IPS-20b (cell line): Measurements from ENCODE around the gene FAM204A.

Experiments used
- H3K27ac ChIP-seq: one replicate; pipeline ENCODE4 v1.5.1; 2013; ENCODE audit warnings: low read length
- H3K27me3 ChIP-seq: 2 replicates; pipeline ENCODE4 v1.6.1; 2013; ENCODE audit warnings: mild to moderate bottlenecking, low read length, inconsistent platforms; ENCODE audit not compliant: insufficient read depth
- H3K36me3 ChIP-seq: 2 replicates; pipeline ENCODE4 v1.6.1; 2013; ENCODE audit warnings: low read depth, mild to moderate bottlenecking, inconsistent platforms, low read length, moderate library complexity; ENCODE audit not compliant: insufficient read depth
- H3K4me1 ChIP-seq: 2 replicates; pipeline ENCODE4 v1.6.1; 2013; ENCODE audit warnings: mild to moderate bottlenecking, control low read depth, inconsistent platforms, low read length, moderate library complexity; ENCODE audit not compliant: insufficient read depth
- H3K4me3 ChIP-seq: 2 replicates; pipeline ENCODE4 v1.5.1; 2013; ENCODE audit warnings: mild to moderate bottlenecking, low read length, inconsistent platforms
- H3K9ac ChIP-seq: 2 replicates; pipeline ENCODE4 v1.6.1; 2013; ENCODE audit warnings: low read depth, mild to moderate bottlenecking, inconsistent platforms, low read length, moderate library complexity
- H3K9me3 ChIP-seq: 2 replicates; pipeline ENCODE4 v1.6.1; 2013; ENCODE audit warnings: mild to moderate bottlenecking, low read depth, low read length, inconsistent platforms; ENCODE audit not compliant: insufficient read depth

The FAM204A gene

GRCh38 chr10:118304521-118304920 lies 37.6 kb downstream of the FAM204A start:
- H3K4me1 ChIP-seq: no peaks in the 10 kb centered on the region
- H3K27me3 ChIP-seq: no peaks in the 10 kb centered on the region
- no peak overlapping the region for H3K4me3 ChIP-seq
- peaks cover 8% of the 10 kb centered on the region for H3K36me3 ChIP-seq
- H3K27ac ChIP-seq: no peak overlapping the region
- no peak overlapping the region for H3K9ac ChIP-seq
- H3K9me3 ChIP-seq: no peaks in the 10 kb centered on the region

DNA sequence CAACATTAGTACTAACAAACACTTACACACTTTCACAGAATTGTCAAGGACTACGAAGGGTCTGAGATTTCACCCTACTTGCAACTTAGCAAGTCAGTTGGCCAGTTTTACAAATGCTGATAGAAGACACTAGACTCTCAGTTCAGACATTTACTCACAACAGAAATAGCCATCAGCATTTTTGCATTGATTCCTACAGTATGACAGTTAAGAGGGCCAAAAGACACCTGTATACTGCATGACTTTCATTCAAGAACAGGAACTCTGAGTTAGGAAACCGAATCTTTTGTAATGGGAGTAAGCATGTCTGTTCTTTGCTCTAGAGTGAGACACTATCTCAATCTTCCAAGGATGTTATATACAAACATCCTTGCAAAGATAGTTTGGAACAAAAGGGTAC lies 40.9 kb downstream of the FAM204A start:
- no peaks in the 10 kb centered on the region for H3K36me3 ChIP-seq
- no peak overlapping the region for H3K9ac ChIP-seq
- no peaks in the 10 kb centered on the region for H3K27me3 ChIP-seq
- no peaks in the 10 kb centered on the region for H3K4me1 ChIP-seq
- H3K9me3 ChIP-seq: no peaks in the 10 kb centered on the region
- no peak overlapping the region for H3K27ac ChIP-seq
- H3K4me3 ChIP-seq: no peak overlapping the region

DNA sequence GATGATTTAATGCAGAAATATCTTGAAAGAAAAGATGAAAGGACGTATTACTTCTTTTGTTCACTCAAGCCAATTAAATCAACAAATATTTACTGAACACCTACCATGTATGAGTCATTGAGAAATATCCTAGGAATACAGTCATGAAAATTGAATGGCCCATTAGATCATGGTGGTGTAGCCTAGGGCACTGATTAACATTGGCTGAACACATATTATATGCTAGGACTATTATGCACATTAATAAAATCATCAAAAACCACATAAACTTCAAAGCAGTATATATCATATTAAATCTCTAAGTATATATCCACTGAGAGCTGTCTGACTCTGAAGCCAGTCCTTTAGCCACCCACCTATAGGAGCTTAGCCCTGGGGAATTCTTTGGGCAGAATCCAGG lies 41.8 kb downstream of the FAM204A start:
- Histone ChIP-seq H3K27me3 (no peaks in the 10 kb centered on the region), H3K27ac (no peak overlapping the region), H3K4me3 (no peak overlapping the region), H3K36me3 (no peaks in the 10 kb centered on the region), H3K9me3 (no peaks in the 10 kb centered on the region), H3K4me1 (no peaks in the 10 kb centered on the region; the same call in 1 of the 2 replicates), H3K9ac (no peak overlapping the region)

DNA sequence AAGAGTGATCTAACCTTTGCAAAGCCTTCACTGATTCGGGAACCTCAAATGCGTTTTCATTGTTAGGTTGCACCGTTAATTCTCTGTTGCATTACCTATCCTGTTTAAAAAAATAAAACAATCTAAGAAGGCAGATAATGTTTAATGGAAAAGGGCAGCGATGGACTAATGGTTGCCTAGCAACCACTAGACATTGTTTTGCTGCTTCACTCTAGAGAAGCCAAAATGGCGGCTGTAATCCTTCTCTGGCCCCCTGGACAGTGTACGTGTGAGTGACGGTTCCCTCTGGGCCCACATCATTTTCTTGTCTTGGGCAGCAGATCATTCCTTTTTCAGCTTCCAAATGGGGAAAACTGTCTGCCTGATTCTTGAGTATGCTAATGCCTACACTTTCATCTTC lies 43.3 kb downstream of the FAM204A start:
- Histone ChIP-seq H3K4me3 (no peak overlapping the region), H3K36me3 (no peaks in the 10 kb centered on the region), H3K4me1 (peaks cover 2% of the 10 kb centered on the region; the same call in 1 of the 2 replicates), H3K27me3 (no peaks in the 10 kb centered on the region), H3K9ac (no peak overlapping the region), H3K27ac (no peak overlapping the region), H3K9me3 (no peaks in the 10 kb centered on the region)

DNA sequence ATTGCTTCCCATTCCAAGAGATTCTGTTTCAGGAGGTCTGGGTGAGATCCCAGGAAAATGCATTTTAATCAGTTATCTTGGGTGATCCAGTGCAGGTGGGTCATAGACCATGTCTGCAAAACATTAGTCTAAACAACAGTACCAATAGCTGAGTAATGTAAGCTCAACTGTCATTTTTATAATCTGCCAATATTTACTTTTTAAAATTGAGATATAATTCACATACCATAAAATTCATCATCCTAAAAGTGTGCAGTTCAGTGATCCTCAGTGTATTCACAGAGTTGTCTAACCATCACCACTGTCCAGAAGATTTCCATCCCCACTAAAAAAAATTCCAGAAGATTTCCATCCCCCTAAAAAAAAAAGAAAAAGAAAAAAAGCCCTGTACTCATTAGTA lies 51.0 kb downstream of the FAM204A start:
- peaks cover 2% of the 10 kb centered on the region; the same call in 1 of the 2 replicates for H3K4me1 ChIP-seq
- H3K9me3 ChIP-seq: no peaks in the 10 kb centered on the region
- H3K27ac ChIP-seq: no peak overlapping the region
- no peak overlapping the region for H3K9ac ChIP-seq
- no peaks in the 10 kb centered on the region for H3K27me3 ChIP-seq
- H3K4me3 ChIP-seq: no peak overlapping the region
- no peaks in the 10 kb centered on the region for H3K36me3 ChIP-seq

DNA sequence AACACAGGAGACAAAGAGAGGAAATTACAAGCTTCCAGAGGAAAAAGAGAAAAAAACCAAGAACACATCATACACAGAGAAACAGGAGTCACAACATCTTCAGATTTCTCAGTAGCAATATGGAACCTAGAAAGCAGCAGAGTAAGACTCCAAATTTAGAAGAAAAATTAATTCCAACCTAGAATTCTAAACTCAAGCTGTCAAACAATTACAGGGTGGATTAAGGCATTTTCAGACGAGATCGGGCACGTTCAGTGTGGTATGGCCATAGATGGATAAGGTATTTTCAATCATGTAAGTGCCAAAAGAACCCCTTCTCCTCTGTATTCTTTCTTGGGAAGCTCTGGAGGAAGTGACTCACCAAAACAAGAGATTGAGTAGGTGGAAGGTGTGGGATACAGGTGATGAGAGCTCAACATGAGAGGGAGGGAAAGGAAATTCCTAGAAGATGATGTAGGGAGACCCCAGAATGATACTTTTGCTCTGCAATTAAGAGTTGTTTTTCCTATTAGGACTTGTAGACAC lies 51.6 kb downstream of the FAM204A start:
- Histone ChIP-seq H3K27me3 (no peaks in the 10 kb centered on the region), H3K4me3 (no peak overlapping the region), H3K9ac (no peak overlapping the region), H3K36me3 (no peaks in the 10 kb centered on the region), H3K4me1 (peaks cover 7% of the 10 kb centered on the region; the same call in 1 of the 2 replicates), H3K27ac (no peak overlapping the region), H3K9me3 (no peaks in the 10 kb centered on the region)

GRCh38 chr10:118287076-118287806 lies 54.9 kb downstream of the FAM204A start:
- Histone ChIP-seq H3K27me3 (no peaks in the 10 kb centered on the region), H3K36me3 (no peaks in the 10 kb centered on the region), H3K4me3 (no peak overlapping the region), H3K9me3 (no peaks in the 10 kb centered on the region), H3K27ac (no peak overlapping the region), H3K9ac (no peak overlapping the region), H3K4me1 (peaks cover 5% of the 10 kb centered on the region; the same call in 1 of the 2 replicates)

GRCh38 chr10:118286051-118286838 lies 55.9 kb downstream of the FAM204A start:
- Histone ChIP-seq H3K9me3 (no peaks in the 10 kb centered on the region), H3K4me1 (peaks cover 5% of the 10 kb centered on the region; the same call in 1 of the 2 replicates), H3K9ac (no peak overlapping the region), H3K36me3 (no peaks in the 10 kb centered on the region), H3K4me3 (no peak overlapping the region), H3K27me3 (no peaks in the 10 kb centered on the region), H3K27ac (no peak overlapping the region)

GRCh38 chr10:118282670-118283069 lies 59.5 kb downstream of the FAM204A start:
- Histone ChIP-seq H3K4me3 (no peak overlapping the region), H3K9ac (no peak overlapping the region), H3K4me1 (peaks cover 5% of the 10 kb centered on the region; the same call in 1 of the 2 replicates), H3K36me3 (no peaks in the 10 kb centered on the region), H3K27me3 (no peaks in the 10 kb centered on the region; the same call in 1 of the 2 replicates), H3K27ac (no peak overlapping the region), H3K9me3 (peaks cover 3% of the 10 kb centered on the region; the same call in 1 of the 2 replicates)

- Histone ChIP-seq H3K9me3 (peaks cover 4% of the 10 kb centered on the region), H3K27me3 (no peaks in the 10 kb centered on the region; the same call in 1 of the 2 replicates), H3K27ac (no peak overlapping the region), H3K4me3 (no peak overlapping the region), H3K36me3 (no peaks in the 10 kb centered on the region), H3K9ac (no peak overlapping the region), H3K4me1 (no peaks in the 10 kb centered on the region)
Observed at GRCh38 chr10:118278649-118279048, 63.5 kb downstream of the FAM204A start.

DNA sequence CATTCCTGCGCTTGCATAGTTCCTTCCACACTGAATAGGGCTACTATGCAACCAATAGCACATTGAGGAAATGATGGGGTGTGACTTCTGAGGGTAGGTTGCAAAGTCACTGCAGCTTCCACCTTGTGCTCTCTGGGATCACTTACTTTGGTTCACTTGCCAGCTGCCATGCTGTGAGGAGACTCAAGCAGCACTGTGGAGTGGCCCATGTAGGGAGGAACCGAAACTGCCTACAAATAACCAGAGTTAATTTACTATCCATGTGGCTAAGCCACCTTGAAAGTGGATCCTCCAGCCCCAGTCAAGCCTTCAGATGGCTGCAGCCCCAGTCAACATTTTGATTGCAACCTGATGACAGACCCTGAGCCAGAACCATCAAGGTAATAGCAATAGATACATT lies 64.3 kb downstream of the FAM204A start:
- no peak overlapping the region for H3K9ac ChIP-seq
- H3K9me3 ChIP-seq: peaks cover 4% of the 10 kb centered on the region
- no peak overlapping the region for H3K4me3 ChIP-seq
- H3K4me1 ChIP-seq: peaks cover under 1% of the 10 kb centered on the region; the same call in 1 of the 2 replicates
- no peak overlapping the region for H3K27ac ChIP-seq
- no peaks in the 10 kb centered on the region; the same call in 1 of the 2 replicates for H3K27me3 ChIP-seq
- H3K36me3 ChIP-seq: no peaks in the 10 kb centered on the region
